Activated T-cell treated with anti-CD3 and anti-CD28 coated beads, Interleukin-2, amount 50 U/mL, for 24 hours (primary cell): Measurements from ENCODE around the gene SOX5.

Source experiments
- DNase-seq: peaks from one replicate; pipeline ENCODE4 v3.0.0-alpha.2; 2020
- H3K27ac Mint-ChIP-seq: 2 replicates; pipeline ENCODE4 v1.8.0; 2020; ENCODE audit warnings: mild to moderate bottlenecking, mixed read lengths
- H3K27me3 Mint-ChIP-seq: 2 replicates; pipeline ENCODE4 v1.8.0; 2020; ENCODE audit warnings: mixed read lengths
- H3K36me3 Mint-ChIP-seq: 2 replicates; pipeline ENCODE4 v1.8.0; 2020; ENCODE audit warnings: low read depth, mixed read lengths
- H3K4me1 Mint-ChIP-seq: 2 replicates; pipeline ENCODE4 v1.8.0; 2020; ENCODE audit warnings: low read depth, mixed read lengths
- H3K4me3 Mint-ChIP-seq: 2 replicates; pipeline ENCODE4 v1.8.0; 2020; ENCODE audit warnings: mild to moderate bottlenecking, moderate library complexity, mixed read lengths
- H3K9me3 Mint-ChIP-seq: 2 replicates; pipeline ENCODE4 v1.8.0; 2020; ENCODE audit warnings: mixed read lengths

The SOX5 gene

DNA sequence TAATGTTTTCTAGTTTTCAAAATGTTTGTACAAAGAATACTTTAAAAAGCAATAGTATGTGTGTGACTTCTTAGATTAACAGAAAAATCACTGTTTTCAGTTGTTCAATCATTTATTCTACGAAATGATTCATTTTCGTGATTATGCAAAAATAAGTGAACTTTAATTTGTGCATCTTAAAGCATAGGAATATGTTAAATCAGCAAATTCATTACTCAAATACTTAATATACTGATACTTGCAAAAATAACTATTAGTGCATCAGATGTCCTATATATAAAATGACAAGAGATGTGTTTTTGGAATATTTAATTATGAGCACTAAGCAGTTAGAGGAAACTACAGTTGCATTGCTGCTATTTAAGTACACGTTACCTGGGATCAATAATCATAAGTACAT, 11.0 kb downstream of the SOX5 start:
- Mint-ChIP-seq H3K4me3 (no peak overlapping the region), H3K27me3 (no peaks in the 10 kb centered on the region), H3K4me1 (no peaks in the 10 kb centered on the region), H3K27ac (no peak overlapping the region), H3K9me3 (no peaks in the 10 kb centered on the region), H3K36me3 (no peaks in the 10 kb centered on the region)
- DNase-seq: no peak

GRCh38 chr12:23931176-23931575, 18.3 kb downstream of the SOX5 start:
- no peak for DNase-seq
- Mint-ChIP-seq H3K27ac (no peak overlapping the region), H3K4me3 (no peak overlapping the region), H3K27me3 (no peaks in the 10 kb centered on the region), H3K36me3 (no peaks in the 10 kb centered on the region), H3K9me3 (peaks cover 3% of the 10 kb centered on the region), H3K4me1 (no peaks in the 10 kb centered on the region)

DNA sequence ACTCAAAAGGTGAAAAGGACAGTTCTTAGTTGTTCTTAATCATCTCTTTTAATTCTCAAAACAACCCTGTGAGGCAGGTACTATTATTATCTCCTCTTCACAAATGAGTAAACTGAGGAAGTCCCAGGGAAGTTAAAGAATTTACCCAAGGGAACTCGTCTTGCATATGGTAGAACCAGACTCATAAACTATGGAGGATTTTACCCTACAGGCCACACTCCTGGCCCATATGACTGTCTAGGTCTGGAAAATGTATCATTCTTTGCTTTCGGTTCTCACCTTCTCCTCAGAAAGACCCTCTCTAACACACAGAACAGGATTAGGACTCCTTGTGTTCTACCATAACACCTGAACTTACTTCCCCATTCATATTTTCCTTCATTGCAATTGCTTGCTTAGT, 18.9 kb downstream of the SOX5 start:
- Mint-ChIP-seq H3K27ac (no peak overlapping the region), H3K36me3 (no peaks in the 10 kb centered on the region), H3K27me3 (no peaks in the 10 kb centered on the region), H3K4me1 (no peaks in the 10 kb centered on the region), H3K9me3 (peaks cover 3% of the 10 kb centered on the region), H3K4me3 (no peak overlapping the region)
- no peak for DNase-seq

- Mint-ChIP-seq H3K4me1 (no peaks in the 10 kb centered on the region), H3K27ac (no peak overlapping the region), H3K4me3 (no peak overlapping the region), H3K36me3 (no peaks in the 10 kb centered on the region), H3K9me3 (peaks cover 3% of the 10 kb centered on the region), H3K27me3 (no peaks in the 10 kb centered on the region)
- DNase-seq: no peak
Observed at GRCh38 chr12:23929906-23930305, 19.6 kb downstream of the SOX5 start.

DNA sequence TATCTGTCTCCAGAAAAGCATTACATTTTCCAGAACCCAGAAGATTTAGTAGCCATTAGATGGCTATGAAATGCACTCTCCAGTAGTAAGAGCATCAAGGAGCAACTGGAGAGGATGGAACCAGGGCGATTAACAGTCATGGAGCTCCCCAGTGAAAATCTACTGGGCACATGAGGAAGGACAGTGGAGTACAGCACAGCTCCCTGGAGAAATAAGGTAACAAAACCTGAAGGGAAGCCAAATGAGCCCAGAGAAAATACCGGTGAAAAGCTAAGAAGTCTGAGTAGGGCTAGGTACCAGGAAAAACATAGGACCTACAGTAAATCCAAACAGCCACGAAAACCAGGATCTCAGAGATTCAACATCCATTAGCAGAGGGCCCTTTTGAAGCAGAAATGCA, 21.6 kb downstream of the SOX5 start:
- H3K27ac Mint-ChIP-seq: no peak overlapping the region
- H3K27me3 Mint-ChIP-seq: no peaks in the 10 kb centered on the region
- H3K36me3 Mint-ChIP-seq: no peaks in the 10 kb centered on the region
- H3K4me1 Mint-ChIP-seq: no peaks in the 10 kb centered on the region
- no peak overlapping the region for H3K4me3 Mint-ChIP-seq
- H3K9me3 Mint-ChIP-seq: peaks cover 3% of the 10 kb centered on the region
- no peak for DNase-seq

GRCh38 chr12:23921099-23921856, 28.2 kb downstream of the SOX5 start:
- Mint-ChIP-seq H3K9me3 (peaks cover 5% of the 10 kb centered on the region), H3K4me3 (no peak overlapping the region), H3K4me1 (no peaks in the 10 kb centered on the region), H3K27ac (no peak overlapping the region), H3K27me3 (no peaks in the 10 kb centered on the region), H3K36me3 (no peaks in the 10 kb centered on the region)
- no peak for DNase-seq

GRCh38 chr12:23911574-23911973, 37.9 kb downstream of the SOX5 start:
- Mint-ChIP-seq H3K9me3 (peaks cover 7% of the 10 kb centered on the region), H3K36me3 (no peaks in the 10 kb centered on the region), H3K27ac (no peak overlapping the region), H3K27me3 (no peaks in the 10 kb centered on the region), H3K4me1 (no peaks in the 10 kb centered on the region), H3K4me3 (no peak overlapping the region)
- DNase-seq: no peak

DNA sequence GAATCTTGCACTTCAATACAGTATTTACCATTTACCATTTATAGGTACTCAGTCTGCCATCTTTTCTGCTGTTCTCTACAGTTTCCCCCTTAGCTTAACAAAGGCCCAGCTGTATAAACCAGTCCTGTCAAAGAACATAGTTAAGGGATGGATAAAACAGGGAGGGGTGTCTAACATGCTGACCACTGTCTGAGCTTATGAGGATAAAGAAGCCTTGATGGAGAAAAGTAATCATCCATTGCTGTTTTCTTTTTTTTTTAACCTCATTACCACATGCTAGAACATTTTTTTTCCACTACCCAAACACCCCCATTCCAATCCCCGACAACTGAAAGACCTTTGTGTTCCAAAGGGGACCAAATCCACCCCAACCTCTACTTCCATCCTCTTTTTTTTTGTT, 39.9 kb downstream of the SOX5 start:
- Mint-ChIP-seq H3K36me3 (no peaks in the 10 kb centered on the region), H3K9me3 (peaks cover 4% of the 10 kb centered on the region), H3K27ac (no peak overlapping the region), H3K4me1 (no peaks in the 10 kb centered on the region), H3K4me3 (no peak overlapping the region), H3K27me3 (no peaks in the 10 kb centered on the region)
- no peak for DNase-seq

GRCh38 chr12:23906329-23906728, 43.1 kb downstream of the SOX5 start:
- Mint-ChIP-seq H3K4me1 (no peaks in the 10 kb centered on the region), H3K9me3 (peaks cover 7% of the 10 kb centered on the region), H3K36me3 (no peaks in the 10 kb centered on the region), H3K4me3 (no peak overlapping the region), H3K27ac (no peak overlapping the region), H3K27me3 (no peaks in the 10 kb centered on the region)
- no peak for DNase-seq

DNA sequence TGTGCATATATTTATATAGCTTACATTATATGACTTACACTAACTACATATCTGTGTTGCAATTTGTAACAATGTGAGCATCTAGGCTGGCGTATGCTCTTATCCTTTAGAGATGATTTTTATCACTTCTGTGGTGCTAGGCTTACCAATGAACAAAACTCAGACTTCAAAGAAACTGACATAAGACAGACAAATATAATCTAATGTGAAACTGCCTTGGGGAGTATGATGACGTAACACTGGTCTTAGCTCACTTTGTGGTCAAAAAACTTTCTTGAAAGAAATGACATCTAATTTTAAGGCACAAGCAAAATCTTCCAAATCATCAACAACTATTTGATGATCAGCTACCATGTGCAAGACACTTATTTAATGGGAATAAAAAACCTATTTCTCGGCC, 50.0 kb downstream of the SOX5 start:
- H3K4me1 Mint-ChIP-seq: no peaks in the 10 kb centered on the region
- H3K4me3 Mint-ChIP-seq: no peak overlapping the region
- H3K36me3 Mint-ChIP-seq: no peaks in the 10 kb centered on the region
- H3K9me3 Mint-ChIP-seq: peaks cover 8% of the 10 kb centered on the region
- no peak for DNase-seq
- H3K27me3 Mint-ChIP-seq: no peaks in the 10 kb centered on the region
- H3K27ac Mint-ChIP-seq: no peak overlapping the region

DNA sequence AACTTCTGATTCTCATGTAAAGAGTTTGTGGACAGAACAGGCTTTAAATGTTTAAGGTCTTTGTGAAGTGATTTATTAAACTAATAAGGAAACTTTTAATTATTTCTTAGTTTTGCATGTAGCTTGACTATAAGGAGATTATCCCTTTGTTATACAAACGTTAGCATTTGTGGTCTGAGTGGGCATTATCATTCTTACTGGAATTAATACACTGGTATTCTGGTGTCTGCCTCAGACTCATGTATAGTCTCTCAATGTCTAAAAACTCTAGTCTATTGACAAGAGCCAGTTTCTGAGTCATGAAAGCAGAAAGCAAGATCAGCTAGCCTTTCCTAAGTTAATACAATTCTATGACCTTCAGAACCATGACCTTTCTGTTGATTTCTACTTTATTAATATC, 51.3 kb downstream of the SOX5 start:
- Mint-ChIP-seq H3K4me1 (no peaks in the 10 kb centered on the region), H3K9me3 (peaks cover 8% of the 10 kb centered on the region), H3K4me3 (no peak overlapping the region), H3K27me3 (no peaks in the 10 kb centered on the region), H3K27ac (no peak overlapping the region), H3K36me3 (no peaks in the 10 kb centered on the region)
- no peak for DNase-seq

- DNase-seq: no peak
- Mint-ChIP-seq H3K27me3 (no peaks in the 10 kb centered on the region), H3K9me3 (peaks cover 4% of the 10 kb centered on the region)
Observed at GRCh38 chr12:23895792-23896218, 53.7 kb downstream of the SOX5 start.

DNA sequence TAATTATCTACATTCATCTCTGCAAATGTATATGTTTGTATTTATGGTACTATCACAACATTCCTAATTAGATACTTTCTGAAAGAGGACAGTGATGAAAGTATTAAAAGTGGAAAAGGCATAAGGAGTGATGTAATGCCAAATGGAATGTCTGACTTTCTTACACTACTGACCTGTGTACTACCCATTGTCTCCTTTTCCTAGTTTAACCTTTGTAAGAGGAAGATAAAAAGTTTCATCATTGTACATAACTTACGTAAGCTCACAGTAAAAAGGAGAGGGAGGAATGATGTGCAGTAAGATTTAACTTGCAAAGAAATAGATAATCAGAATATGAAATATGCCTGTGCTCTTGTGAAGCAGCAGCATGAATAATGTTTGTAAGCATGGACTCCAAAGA, 55.9 kb downstream of the SOX5 start:
- no peak for DNase-seq
- no peak overlapping the region for H3K4me3 Mint-ChIP-seq
- H3K27me3 Mint-ChIP-seq: no peaks in the 10 kb centered on the region
- H3K36me3 Mint-ChIP-seq: no peaks in the 10 kb centered on the region
- H3K27ac Mint-ChIP-seq: no peak overlapping the region
- no peaks in the 10 kb centered on the region for H3K4me1 Mint-ChIP-seq
- peaks cover 7% of the 10 kb centered on the region for H3K9me3 Mint-ChIP-seq

More at GRCh38 chr12:23895792-23896218, 53.7 kb downstream of the SOX5 start:
- Mint-ChIP-seq H3K4me3 (no peak overlapping the region), H3K4me1 (no peaks in the 10 kb centered on the region), H3K36me3 (no peaks in the 10 kb centered on the region), H3K27ac (no peak overlapping the region)

DNA sequence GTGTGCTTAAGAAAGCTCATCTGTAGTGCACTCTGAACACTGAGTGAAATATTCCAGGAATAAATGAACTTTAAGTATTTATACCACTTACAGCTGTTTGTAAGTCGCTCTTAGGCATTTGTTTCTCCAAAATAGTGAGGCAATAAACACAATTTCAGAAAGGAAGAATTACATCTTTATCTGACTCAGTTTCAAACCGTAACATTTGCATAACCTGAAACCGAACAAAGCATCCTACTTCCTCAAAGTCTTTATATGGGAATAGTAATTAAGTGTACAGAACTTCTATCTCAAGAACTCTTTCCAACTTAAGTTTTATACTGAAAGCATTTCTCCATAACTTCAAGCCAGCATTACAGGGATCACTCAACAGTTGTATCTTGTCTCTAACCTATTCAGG, 58.4 kb downstream of the SOX5 start:
- no peaks in the 10 kb centered on the region for H3K27me3 Mint-ChIP-seq
- DNase-seq: no peak
- no peak overlapping the region for H3K27ac Mint-ChIP-seq
- no peak overlapping the region for H3K4me3 Mint-ChIP-seq
- no peaks in the 10 kb centered on the region for H3K4me1 Mint-ChIP-seq
- peaks cover 8% of the 10 kb centered on the region for H3K9me3 Mint-ChIP-seq
- no peaks in the 10 kb centered on the region for H3K36me3 Mint-ChIP-seq

DNA sequence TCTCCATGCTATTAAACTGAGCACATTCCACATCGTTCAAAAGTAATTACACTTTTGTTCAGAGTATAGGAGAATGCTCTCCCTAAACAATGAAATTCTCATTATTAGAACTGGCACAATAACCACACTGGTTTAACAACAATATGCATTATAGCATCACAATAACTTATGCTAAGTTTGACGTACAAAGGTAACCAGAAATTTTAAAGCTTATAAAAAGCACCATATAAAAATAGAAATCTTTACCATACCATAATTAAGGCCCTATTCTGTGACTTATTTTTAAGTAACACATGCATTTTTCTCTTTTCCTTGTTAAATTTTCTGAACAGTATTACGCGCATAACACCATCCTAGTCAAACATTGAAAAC, 60.4 kb downstream of the SOX5 start:
- Mint-ChIP-seq H3K36me3 (no peaks in the 10 kb centered on the region), H3K9me3 (peaks cover 6% of the 10 kb centered on the region), H3K4me1 (no peaks in the 10 kb centered on the region), H3K27ac (no peak overlapping the region), H3K4me3 (no peak overlapping the region), H3K27me3 (no peaks in the 10 kb centered on the region)
- no peak for DNase-seq
